T-cell (primary cell): ENCODE data around the gene SMAP2. TPM values are rescaled to one million over a fixed set of nuclear protein-coding genes. Genes with fewer than 3 reads are reported as not detected.

Experiments used
- ATAC-seq, 4 experiments: fragments of 200-7000 bp in 3 of 4; fragments of 150-1000 bp in 1 of 4; cut with Tn5 transposase; replicated peaks in 1 of 4; 1 replicate in 3 of 4; 2 replicates in 1 of 4; pipeline ENCODE4 v1.10.0; 2021; ENCODE audit warnings: moderate library complexity in 3 of 4, mild to moderate bottlenecking in 2 of 4, moderate number of reproducible peaks in 1 of 4
- CTCF ChIA-PET, 2 donors: fragments of 300-600 bp; sonication (Branson Sonifier 250); formaldehyde crosslinking; loops; one replicate each; lab custom pipeline; 2022; ENCODE audit warnings: antibody characterized with exemption in 2 of 2; lab: Charles Lee
- POLR2A ChIA-PET, 2 donors: fragments of 300-600 bp; sonication (Branson Sonifier 250); formaldehyde crosslinking; loops; one replicate each; lab custom pipeline; 2022; ENCODE audit warnings: antibody characterized with exemption in 2 of 2; lab: Charles Lee
- DNase-seq, 35 experiments: peaks; one replicate each; pipeline versions ENCODE4 v3.0.0 to v3.0.0-alpha.2; 2013 to 2023
- H3K27ac ChIP-seq: one replicate; pipeline ENCODE4 v1.5.1; 2013; ENCODE audit warnings: low read length
- H3K27me3 ChIP-seq, 2 experiments: replicated peaks in 1 of 2; 1 replicate in 1 of 2; 2 replicates in 1 of 2; pipeline versions ENCODE4 v1.6.1 to v1.7.0; 2013; ENCODE audit warnings: low read length in 1 of 2, mixed read lengths in 1 of 2; ENCODE audit not compliant: control insufficient read depth in 2 of 2, insufficient read depth in 2 of 2; ENCODE audit errors: extremely low read depth in 1 of 2
- H3K36me3 ChIP-seq, 2 donors: 1 replicate in 1 of 2; 2 replicates in 1 of 2; pipeline versions ENCODE4 v1.6.1 to v1.7.0; 2013; ENCODE audit warnings: low read length in 1 of 2; ENCODE audit not compliant: control insufficient read depth in 2 of 2, insufficient read depth in 1 of 2; ENCODE audit errors: extremely low read depth in 1 of 2
- H3K4me1 ChIP-seq, 2 experiments: 1 replicate in 1 of 2; 2 replicates in 1 of 2; pipeline versions ENCODE4 v1.6.1 to v1.7.0; 2013; ENCODE audit warnings: low read length in 2 of 2, mixed read lengths in 1 of 2; ENCODE audit not compliant: insufficient read depth in 2 of 2, control insufficient read depth in 1 of 2; ENCODE audit errors: extremely low read depth in 1 of 2
- H3K4me3 ChIP-seq, 2 donors: 1 replicate in 1 of 2; 2 replicates in 1 of 2; pipeline versions ENCODE4 v1.5.1 to v1.7.0; 2013; ENCODE audit warnings: mild to moderate bottlenecking in 2 of 2, low read length in 1 of 2, moderate library complexity in 1 of 2; ENCODE audit not compliant: control insufficient read depth in 1 of 2; ENCODE audit errors: extremely low read depth in 1 of 2
- H3K9me3 ChIP-seq: 2 replicates; pipeline ENCODE4 v1.7.0; 2013
- H3K27ac Mint-ChIP-seq, 2 donors: one replicate each; pipeline ENCODE4 v1.8.0; 2020 to 2021; ENCODE audit warnings: mild to moderate bottlenecking in 2 of 2, mixed read lengths in 2 of 2
- H3K27me3 Mint-ChIP-seq, 2 donors: one replicate each; pipeline ENCODE4 v1.8.0; 2021 to 2022; ENCODE audit warnings: mixed read lengths in 2 of 2
- H3K36me3 Mint-ChIP-seq: one replicate; pipeline ENCODE4 v1.8.0; 2021; ENCODE audit warnings: mixed read lengths
- H3K4me1 Mint-ChIP-seq, 3 donors: one replicate each; pipeline ENCODE4 v1.8.0; 2020 to 2022; ENCODE audit warnings: mixed read lengths in 3 of 3, mild to moderate bottlenecking in 1 of 3
- H3K4me3 Mint-ChIP-seq, 3 donors: one replicate each; pipeline ENCODE4 v1.8.0; 2020 to 2022; ENCODE audit warnings: mild to moderate bottlenecking in 3 of 3, mixed read lengths in 3 of 3, moderate library complexity in 3 of 3
- H3K9me3 Mint-ChIP-seq, 3 donors: one replicate each; pipeline ENCODE4 v1.8.0; 2020 to 2022; ENCODE audit warnings: mixed read lengths in 3 of 3
- WGBS: methylation state at CpG from one replicate; pipeline ENCODE4 v1.1.5; 2013; ENCODE audit warnings: missing lambda C conversion rate; ENCODE audit not compliant: insufficient coverage; 5-methylcytosine and 5-hydroxymethylcytosine counted together
- total RNA-seq, 35 experiments: library from RNA in 6 of 35; stranded (reverse) in 6 of 35; fragments of 120-200 nt in 1 of 35; gene quantifications; one replicate each; pipeline versions ENCODE4 v1.2.1 to v1.2.4 and lab custom pipeline; 2013 to 2026

The SMAP2 gene
- total RNA-seq, 5 donors from 2014 or later (not counting 1 experiment from before 2014, with no cell fraction given) = 120 to 254 (median 123) TPM

- H3K27me3 ChIP-seq = no peaks in the 10 kb centered on the region
- peak in 16 of 35 experiments; percentile 27 to 70 (median 44) for DNase-seq
- 15% methylated on average over 2 of the region's 3 CpGs for WGBS
- ATAC-seq = peak; percentile 2 to 38 (median 26)
- H3K36me3 ChIP-seq = peaks cover 0 to 2% of the 10 kb centered on the region in 2 donors
- Mint-ChIP-seq H3K27me3 (no peaks in the 10 kb centered on the region), H3K27ac (peak overlapping the region; percentile 98 to 99), H3K9me3 (no peaks in the 10 kb centered on the region), H3K4me1 (peaks cover 88 to 95% (median 94%) of the 10 kb centered on the region in 3 donors), H3K4me3 (peak overlapping the region; percentile 83 to 93 (median 92)), H3K36me3 (peaks cover 29% of the 10 kb centered on the region)
- POLR2A ChIA-PET = interaction anchor here (0.5 to 3.2 kb wide), 9 partner anchors 9 to 158 kb away, joined by 3 to 22 read pairs (median 3); partner anchors contain the start of gene SMAP2 (in 2 of the 2)
- H3K27ac ChIP-seq = peak overlapping the region; percentile 96
- CTCF ChIA-PET = interaction anchor here in 1 of 2 donors (0.6 to 6.7 kb wide), 8 partner anchors 8 to 50 kb away, joined by 3 to 64 read pairs (median 6); partner anchors contain the start of gene SMAP2
- H3K9me3 ChIP-seq = no peaks in the 10 kb centered on the region
- peaks cover 81 to 95% of the 10 kb centered on the region in 2 experiments for H3K4me1 ChIP-seq
- H3K4me3 ChIP-seq = peak overlapping the region; percentile 47 to 55
Measured at GRCh38 chr1:40389322-40389803, 15.8 kb downstream of the SMAP2 start.

GRCh38 chr1:40389871-40390560 is 16.5 kb downstream of the SMAP2 start:
- WGBS = 100% methylated on average over 1 of the region's 4 CpGs

GRCh38 chr1:40390857-40391256 is 17.3 kb downstream of the SMAP2 start:
- Histone ChIP-seq H3K36me3 (peaks cover 0 to 2% of the 10 kb centered on the region in 2 donors), H3K9me3 (no peaks in the 10 kb centered on the region), H3K27me3 (no peaks in the 10 kb centered on the region), H3K4me1 (peaks cover 84 to 93% of the 10 kb centered on the region in 2 experiments), H3K4me3 (peak overlapping the region in 1 of 2 donors; percentile 32), H3K27ac (peak overlapping the region; percentile 96)
- peak overlapping the region; percentile 26 to 93 (median 92) for H3K4me3 Mint-ChIP-seq
- no CpG with 5 or more reads among the region's 3 CpGs for WGBS
- H3K9me3 Mint-ChIP-seq = no peaks in the 10 kb centered on the region
- CTCF ChIA-PET = interaction anchor here in 1 of 2 donors (0.6 to 2.3 kb wide), 5 partner anchors 10 to 76 kb away, joined by 3 to 10 read pairs (median 4); partner anchors contain the start of gene SMAP2
- no peak for DNase-seq
- no peak for ATAC-seq
- H3K27me3 Mint-ChIP-seq = no peaks in the 10 kb centered on the region
- peaks cover 29% of the 10 kb centered on the region for H3K36me3 Mint-ChIP-seq
- peak overlapping the region; percentile 98 to 99 for H3K27ac Mint-ChIP-seq
- POLR2A ChIA-PET = interaction anchor here (0.5 to 3.5 kb wide), 6 partner anchors 9 to 241 kb away, joined by 4 to 22 read pairs (median 12); partner anchors contain the start of gene SMAP2 (in 1 of the 2)
- peaks cover 91 to 94% (median 94%) of the 10 kb centered on the region in 3 donors for H3K4me1 Mint-ChIP-seq

More at GRCh38 chr1:40389871-40390560, 16.5 kb downstream of the SMAP2 start:
- H3K27ac Mint-ChIP-seq = peak overlapping the region; percentile 98 to 99
- CTCF ChIA-PET = interaction anchor here in 1 of 2 donors (0.6 to 6.7 kb wide), 8 partner anchors 9 to 75 kb away, joined by 3 to 64 read pairs (median 5); partner anchors contain the start of gene SMAP2
- H3K9me3 Mint-ChIP-seq = no peaks in the 10 kb centered on the region
- H3K27me3 Mint-ChIP-seq = no peaks in the 10 kb centered on the region
- H3K36me3 Mint-ChIP-seq = peaks cover 29% of the 10 kb centered on the region
- Histone ChIP-seq H3K4me1 (peaks cover 81 to 95% of the 10 kb centered on the region in 2 experiments), H3K27ac (peak overlapping the region; percentile 96), H3K9me3 (no peaks in the 10 kb centered on the region), H3K4me3 (peak overlapping the region; percentile 47 to 55), H3K27me3 (no peaks in the 10 kb centered on the region), H3K36me3 (peaks cover 0 to 2% of the 10 kb centered on the region in 2 donors)
- POLR2A ChIA-PET = interaction anchor here (0.5 to 3.2 kb wide), 6 partner anchors 10 to 240 kb away, joined by 3 to 22 read pairs (median 6); partner anchors contain the start of gene SMAP2 (in 1 of the 2)
- H3K4me3 Mint-ChIP-seq = peak overlapping the region; percentile 69 to 93 (median 92)
- ATAC-seq (no peak), DNase-seq (peak in 18 of 35 experiments; percentile 28 to 77 (median 48))
- peaks cover 88 to 95% (median 94%) of the 10 kb centered on the region in 3 donors for H3K4me1 Mint-ChIP-seq

- Histone ChIP-seq H3K27ac (peak overlapping the region; percentile 96), H3K4me3 (no peak overlapping the region), H3K4me1 (peaks cover 84 to 89% of the 10 kb centered on the region in 2 experiments), H3K36me3 (peaks cover 0 to 2% of the 10 kb centered on the region in 2 donors), H3K27me3 (no peaks in the 10 kb centered on the region), H3K9me3 (no peaks in the 10 kb centered on the region)
- ATAC-seq (no peak), DNase-seq (no peak)
- Mint-ChIP-seq H3K4me3 (peak overlapping the region; percentile 26 to 93 (median 35)), H3K36me3 (peaks cover 27% of the 10 kb centered on the region), H3K27ac (peak overlapping the region; percentile 98 to 99), H3K27me3 (no peaks in the 10 kb centered on the region), H3K4me1 (peaks cover 92 to 95% (median 94%) of the 10 kb centered on the region in 3 donors), H3K9me3 (no peaks in the 10 kb centered on the region)
- ChIA-PET POLR2A (interaction anchor here (1.1 to 3.5 kb wide), 3 partner anchors 9 to 17 kb away, joined by 4 to 22 read pairs (median 19); partner anchors contain the start of gene SMAP2 (in 1 of the 2)), CTCF (interaction anchor here in 1 of 2 donors (0.6 to 2.3 kb wide), 3 partner anchors 10 to 13 kb away, joined by 3 to 10 read pairs (median 4); no protein-coding TSS in a partner anchor)
- no CpG with 5 or more reads among the region's 1 CpG for WGBS
Measured at GRCh38 chr1:40391688-40392145, 18.2 kb downstream of the SMAP2 start.

GRCh38 chr1:40392221-40392620 is 18.7 kb downstream of the SMAP2 start:
- H3K36me3 Mint-ChIP-seq = peaks cover 27% of the 10 kb centered on the region
- no peaks in the 10 kb centered on the region for H3K9me3 Mint-ChIP-seq
- ChIA-PET CTCF (interaction anchor here in 1 of 2 donors (0.9 to 3.7 kb wide), 3 partner anchors 7 to 13 kb away, joined by 3 to 13 read pairs (median 9); no protein-coding TSS in a partner anchor), POLR2A (interaction anchor here (1.1 to 3.5 kb wide), 6 partner anchors 8 to 18 kb away, joined by 3 to 22 read pairs (median 9); partner anchors contain the start of gene SMAP2 (in 1 of the 2))
- no peaks in the 10 kb centered on the region for H3K27me3 ChIP-seq
- peaks cover 92 to 95% (median 94%) of the 10 kb centered on the region in 3 donors for H3K4me1 Mint-ChIP-seq
- DNase-seq = no peak
- peak overlapping the region; percentile 26 to 93 (median 35) for H3K4me3 Mint-ChIP-seq
- H3K9me3 ChIP-seq = no peaks in the 10 kb centered on the region
- peak overlapping the region; percentile 98 to 99 for H3K27ac Mint-ChIP-seq
- H3K4me3 ChIP-seq = no peak overlapping the region
- peaks cover 81 to 84% of the 10 kb centered on the region in 2 experiments for H3K4me1 ChIP-seq
- H3K36me3 ChIP-seq = peaks cover 0 to 2% of the 10 kb centered on the region in 2 donors
- 83% methylated on average over 1 of the region's 3 CpGs for WGBS
- ATAC-seq = no peak
- H3K27ac ChIP-seq = peak overlapping the region; percentile 96
- no peaks in the 10 kb centered on the region for H3K27me3 Mint-ChIP-seq
